ENCODE measurements around the gene ANGPTL8.

Gene ANGPTL8

DNA sequence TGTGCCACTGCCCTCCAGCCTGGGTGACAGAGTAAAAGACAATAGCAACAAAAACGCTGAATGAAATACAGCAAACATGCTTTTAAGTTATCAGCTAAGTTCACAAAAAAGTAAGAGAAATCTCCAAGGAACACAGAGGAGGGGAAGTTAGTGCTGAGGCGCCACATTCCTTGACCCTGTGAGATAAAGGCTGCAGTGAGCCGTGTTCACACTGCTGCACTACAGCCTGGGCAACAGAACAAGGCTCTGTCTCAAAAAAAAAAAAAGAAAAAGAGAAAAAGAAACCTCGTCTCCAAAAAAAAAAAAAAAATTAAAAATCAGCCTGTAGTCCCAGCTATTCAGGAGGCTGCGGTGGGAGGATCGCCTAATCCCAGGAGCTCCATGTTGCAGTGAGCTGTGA, 39.3 kb downstream of the ANGPTL8 start:
- Histone ChIP-seq H3K27ac (ENCODE audit: low read depth, low read length, severe bottlenecking) (no peak overlapping the region), H3K9me3 (ENCODE audit: control insufficient read depth, low read length) (no peaks in the 10 kb centered on the region), H3K36me3 (ENCODE audit: control insufficient read depth, insufficient read depth, low read length) (no peaks in the 10 kb centered on the region), H3K4me3 (ENCODE audit: extremely low read depth, insufficient read depth, low read length, poor library complexity, severe bottlenecking) (no peak overlapping the region), H3K4me1 (ENCODE audit: control insufficient read depth, insufficient read depth, low read length, poor library complexity, severe bottlenecking) (no peaks in the 10 kb centered on the region)
- 92% methylated on average over 2 of the region's 6 CpGs; no CpG with 5 or more reads in 1 of the 2 experiments for WGBS, 2 experiments (ENCODE audit: insufficient coverage in 2 of 2)

DNA sequence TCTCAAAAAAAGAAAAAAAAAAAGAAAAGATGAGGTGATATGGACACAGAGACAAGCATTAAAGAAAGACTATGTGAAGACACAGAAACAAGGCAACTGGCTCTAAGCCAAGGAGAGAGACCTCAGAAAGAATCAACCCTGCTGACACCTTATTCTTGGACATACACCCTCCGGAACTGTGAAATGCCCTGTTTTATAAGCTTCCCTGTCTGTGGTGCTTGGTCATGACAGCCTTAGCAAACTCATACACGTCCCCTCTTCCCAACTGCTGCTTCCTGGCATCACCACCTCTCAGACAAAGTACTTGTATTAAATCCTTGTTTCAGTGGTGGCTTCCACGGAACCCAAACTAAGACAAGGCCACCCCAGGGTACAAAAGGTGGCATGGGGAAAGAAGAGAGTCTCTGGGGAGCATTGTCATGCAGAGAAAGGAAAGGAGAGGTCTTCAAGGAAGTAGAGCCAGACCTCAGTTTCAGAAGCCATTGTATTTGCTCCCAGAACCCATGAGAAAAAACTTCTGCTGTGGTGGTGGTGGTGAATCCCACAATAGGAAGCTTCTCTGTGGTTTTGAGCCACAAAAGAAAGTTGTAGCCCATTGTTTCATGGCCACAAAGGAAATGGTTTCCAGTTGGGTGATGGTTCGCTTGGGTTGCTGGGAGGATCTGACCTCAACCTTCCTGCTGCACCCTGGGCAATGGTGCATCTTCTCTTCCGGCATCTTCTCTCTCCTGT, 40.3 kb downstream of the ANGPTL8 start:
- H3K9me3 ChIP-seq (ENCODE audit: control insufficient read depth, low read length), result no peaks in the 10 kb centered on the region
- 77 to 93% methylated on average over 3 of the region's 5 CpGs for WGBS, 2 experiments (ENCODE audit: insufficient coverage in 2 of 2)

DNA sequence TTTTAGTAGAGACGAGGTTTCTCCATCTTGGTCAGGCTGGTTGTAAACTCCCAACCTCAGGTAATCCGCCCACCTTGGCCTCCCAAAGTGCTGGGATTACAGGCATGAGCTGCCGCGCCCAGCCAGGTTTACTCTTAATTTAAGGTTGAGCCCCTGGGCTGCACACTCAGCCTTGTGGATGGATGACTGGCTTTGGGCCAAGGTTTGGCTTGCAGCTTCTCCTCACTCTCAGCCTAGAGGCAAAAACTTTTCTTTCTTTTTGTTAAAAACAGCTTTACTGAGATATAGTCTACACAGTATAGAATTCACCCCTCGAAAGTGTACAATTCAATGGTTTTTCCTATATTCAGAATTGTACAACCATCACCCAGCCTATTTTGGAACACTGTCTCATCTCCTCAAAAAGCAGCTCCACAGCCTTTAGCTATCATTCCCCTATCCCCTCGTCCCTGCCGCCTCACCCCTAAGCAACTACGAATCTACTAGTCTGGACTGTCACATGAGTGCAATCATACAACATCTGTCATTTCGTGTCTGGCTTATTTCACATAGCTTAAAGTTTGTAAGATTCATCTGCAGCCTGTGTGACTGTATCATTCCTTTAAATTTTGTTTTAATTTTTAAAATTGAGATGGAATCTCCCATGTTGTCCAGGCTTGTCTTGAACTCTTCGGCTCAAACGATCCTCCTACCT, 42.1 kb downstream of the ANGPTL8 start:
- no peaks in the 10 kb centered on the region for H3K4me1 ChIP-seq (ENCODE audit: control insufficient read depth, insufficient read depth, low read length, poor library complexity, severe bottlenecking)
- H3K27ac ChIP-seq (ENCODE audit: low read depth, low read length, severe bottlenecking), result no peak overlapping the region
- H3K4me3 ChIP-seq (ENCODE audit: extremely low read depth, insufficient read depth, low read length, poor library complexity, severe bottlenecking), result no peak overlapping the region
- H3K9me3 ChIP-seq (ENCODE audit: control insufficient read depth, low read length), result no peaks in the 10 kb centered on the region
- WGBS, 2 experiments (ENCODE audit: insufficient coverage in 2 of 2), result 87 to 91% methylated on average over 8 to 10 of the region's 11 CpGs
- H3K36me3 ChIP-seq (ENCODE audit: control insufficient read depth, insufficient read depth, low read length), result no peaks in the 10 kb centered on the region

More for the DNA sequence above, 40.3 kb downstream of the ANGPTL8 start:
- no peak overlapping the region for H3K4me3 ChIP-seq (ENCODE audit: extremely low read depth, insufficient read depth, low read length, poor library complexity, severe bottlenecking)
- peak overlapping the region; percentile 73 for H3K27ac ChIP-seq (ENCODE audit: low read depth, low read length, severe bottlenecking)
- no peaks in the 10 kb centered on the region for H3K4me1 ChIP-seq (ENCODE audit: control insufficient read depth, insufficient read depth, low read length, poor library complexity, severe bottlenecking)
- no peaks in the 10 kb centered on the region for H3K36me3 ChIP-seq (ENCODE audit: control insufficient read depth, insufficient read depth, low read length)

GRCh38 chr19:11284515-11284914, 45.1 kb downstream of the ANGPTL8 start:
- H3K36me3 ChIP-seq (ENCODE audit: control insufficient read depth, insufficient read depth, low read length), result no peaks in the 10 kb centered on the region
- no peak overlapping the region for H3K4me3 ChIP-seq (ENCODE audit: extremely low read depth, insufficient read depth, low read length, poor library complexity, severe bottlenecking)
- no peaks in the 10 kb centered on the region for H3K4me1 ChIP-seq (ENCODE audit: control insufficient read depth, insufficient read depth, low read length, poor library complexity, severe bottlenecking)
- no peak overlapping the region for H3K27ac ChIP-seq (ENCODE audit: low read depth, low read length, severe bottlenecking)
- WGBS, 2 experiments (ENCODE audit: insufficient coverage in 2 of 2), result 40 to 78% methylated on average over 1 to 3 of the region's 6 CpGs
- H3K9me3 ChIP-seq (ENCODE audit: control insufficient read depth, low read length), result no peaks in the 10 kb centered on the region

GRCh38 chr19:11286312-11286974, 47.0 kb downstream of the ANGPTL8 start:
- H3K4me3 ChIP-seq (ENCODE audit: extremely low read depth, insufficient read depth, low read length, poor library complexity, severe bottlenecking), result no peak overlapping the region
- H3K27ac ChIP-seq (ENCODE audit: low read depth, low read length, severe bottlenecking), result no peak overlapping the region
- WGBS, 2 experiments (ENCODE audit: insufficient coverage in 2 of 2), result 80 to 95% methylated on average over 3 to 4 of the region's 6 CpGs
- no peaks in the 10 kb centered on the region for H3K9me3 ChIP-seq (ENCODE audit: control insufficient read depth, low read length)
- H3K36me3 ChIP-seq (ENCODE audit: control insufficient read depth, insufficient read depth, low read length), result no peaks in the 10 kb centered on the region
- no peaks in the 10 kb centered on the region for H3K4me1 ChIP-seq (ENCODE audit: control insufficient read depth, insufficient read depth, low read length, poor library complexity, severe bottlenecking)

DNA sequence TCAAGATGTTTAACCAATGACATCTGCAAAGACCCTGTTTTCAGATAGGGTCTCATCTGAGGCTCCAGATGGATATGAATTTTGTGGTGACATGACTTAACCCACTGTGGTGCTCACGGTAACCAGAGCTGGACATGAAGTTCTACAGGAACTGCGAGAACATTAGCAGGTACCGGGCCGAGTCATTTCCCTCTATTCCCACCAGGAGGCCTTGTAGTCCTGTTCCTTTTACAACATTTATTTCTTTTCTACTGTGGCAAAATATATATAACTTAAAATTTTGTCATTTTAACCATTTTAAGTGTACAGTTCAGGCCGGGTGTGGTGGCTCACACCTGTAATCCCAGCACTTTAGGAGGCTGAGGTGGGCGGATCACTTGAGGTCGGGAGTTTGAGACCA, 48.9 kb downstream of the ANGPTL8 start:
- H3K36me3 ChIP-seq (ENCODE audit: control insufficient read depth, insufficient read depth, low read length), result no peaks in the 10 kb centered on the region
- H3K9me3 ChIP-seq (ENCODE audit: control insufficient read depth, low read length), result no peaks in the 10 kb centered on the region
- H3K4me3 ChIP-seq (ENCODE audit: extremely low read depth, insufficient read depth, low read length, poor library complexity, severe bottlenecking), result no peak overlapping the region
- no peaks in the 10 kb centered on the region for H3K4me1 ChIP-seq (ENCODE audit: control insufficient read depth, insufficient read depth, low read length, poor library complexity, severe bottlenecking)
- 74 to 84% methylated on average over 4 to 6 of the region's 7 CpGs for WGBS, 2 experiments (ENCODE audit: insufficient coverage in 2 of 2)
- H3K27ac ChIP-seq (ENCODE audit: low read depth, low read length, severe bottlenecking), result no peak overlapping the region

DNA sequence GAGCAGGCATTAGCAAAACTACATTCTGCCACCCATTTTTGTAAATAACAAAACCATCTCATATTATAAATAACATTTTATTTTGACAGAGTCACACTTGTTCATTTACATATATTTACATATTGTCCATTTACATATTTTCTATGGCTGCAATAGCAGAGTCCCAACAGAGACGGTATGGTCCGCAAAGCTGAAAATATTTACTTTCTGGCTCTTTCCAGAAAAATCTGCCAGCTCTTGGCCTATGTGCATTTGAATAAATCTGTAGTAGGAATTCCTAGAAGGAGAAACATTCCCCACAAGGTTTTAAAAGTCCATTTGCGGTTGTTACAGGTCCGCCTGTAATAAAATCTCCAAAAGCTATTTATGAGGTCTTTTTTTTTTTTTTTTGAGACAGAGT, 50.8 kb downstream of the ANGPTL8 start:
- Histone ChIP-seq H3K9me3 (ENCODE audit: control insufficient read depth, low read length) (no peaks in the 10 kb centered on the region), H3K27ac (ENCODE audit: low read depth, low read length, severe bottlenecking) (no peak overlapping the region), H3K4me1 (ENCODE audit: control insufficient read depth, insufficient read depth, low read length, poor library complexity, severe bottlenecking) (peaks cover 4% of the 10 kb centered on the region), H3K4me3 (ENCODE audit: extremely low read depth, insufficient read depth, low read length, poor library complexity, severe bottlenecking) (no peak overlapping the region), H3K36me3 (ENCODE audit: control insufficient read depth, insufficient read depth, low read length) (no peaks in the 10 kb centered on the region)
- 91% methylated on average over 4 of the region's 4 CpGs; no CpG with 5 or more reads in 1 of the 2 experiments for WGBS, 2 experiments (ENCODE audit: insufficient coverage in 2 of 2)

GRCh38 chr19:11291415-11291814, 52.0 kb downstream of the ANGPTL8 start:
- H3K9me3 ChIP-seq (ENCODE audit: control insufficient read depth, low read length), result no peaks in the 10 kb centered on the region
- H3K36me3 ChIP-seq (ENCODE audit: control insufficient read depth, insufficient read depth, low read length), result no peaks in the 10 kb centered on the region
- peaks cover 4% of the 10 kb centered on the region for H3K4me1 ChIP-seq (ENCODE audit: control insufficient read depth, insufficient read depth, low read length, poor library complexity, severe bottlenecking)
- H3K4me3 ChIP-seq (ENCODE audit: extremely low read depth, insufficient read depth, low read length, poor library complexity, severe bottlenecking), result no peak overlapping the region
- WGBS, 2 experiments (ENCODE audit: insufficient coverage in 2 of 2), result 96 to 97% methylated on average over 5 to 6 of the region's 7 CpGs
- no peak overlapping the region for H3K27ac ChIP-seq (ENCODE audit: low read depth, low read length, severe bottlenecking)

Measured in mesodermal cell (in vitro differentiated cells).